ENCODE measurements around the gene TNFRSF11A. TPM values are rescaled to one million over a fixed set of nuclear protein-coding genes. Genes with fewer than 3 reads are reported as not detected.

The TNFRSF11A gene
- total and polyA plus RNA-seq, 9 donors: 2.0 to 3.8 (median 2.9) TPM

Other genes starting within 250 kb of the TNFRSF11A start
- 19.0 TPM for gene PIGN, start 138.3 kb upstream of the TNFRSF11A start, total RNA-seq
- gene PIGN, start 138.3 kb upstream of the TNFRSF11A start, polyA plus RNA-seq (ENCODE audit: insufficient read depth in 1 of 8, insufficient read length in 8 of 8, low replicate concordance in 1 of 8): 10 to 100 TPM; 13.4 to 21.1 (median 14.8) TPM
- 18.9 TPM for gene RELCH, start 138.1 kb upstream of the TNFRSF11A start, total RNA-seq
- 10 to 100 TPM; 11.7 to 20.6 (median 14.1) TPM for gene RELCH, start 138.1 kb upstream of the TNFRSF11A start, polyA plus RNA-seq (ENCODE audit: insufficient read depth in 1 of 8, insufficient read length in 8 of 8, low replicate concordance in 1 of 8)
- gene ZCCHC2, start 197.7 kb downstream of the TNFRSF11A start, total RNA-seq: 9.0 TPM
- gene ZCCHC2, start 197.7 kb downstream of the TNFRSF11A start, polyA plus RNA-seq (ENCODE audit: insufficient read depth in 1 of 8, insufficient read length in 8 of 8, low replicate concordance in 1 of 8): 1 to 10 TPM; 6.0 to 9.8 (median 7.5) TPM